Endothelial cell of hepatic sinusoid (primary cell): ENCODE data around the gene TSPAN18.

Source experiments
- in situ Hi-C: cut with HindIII; loops from 2 replicates; pipeline ENCODE4 v1.10.0; 2017; ENCODE audit warnings: low sequenced_read_pairs

Gene TSPAN18

DNA sequence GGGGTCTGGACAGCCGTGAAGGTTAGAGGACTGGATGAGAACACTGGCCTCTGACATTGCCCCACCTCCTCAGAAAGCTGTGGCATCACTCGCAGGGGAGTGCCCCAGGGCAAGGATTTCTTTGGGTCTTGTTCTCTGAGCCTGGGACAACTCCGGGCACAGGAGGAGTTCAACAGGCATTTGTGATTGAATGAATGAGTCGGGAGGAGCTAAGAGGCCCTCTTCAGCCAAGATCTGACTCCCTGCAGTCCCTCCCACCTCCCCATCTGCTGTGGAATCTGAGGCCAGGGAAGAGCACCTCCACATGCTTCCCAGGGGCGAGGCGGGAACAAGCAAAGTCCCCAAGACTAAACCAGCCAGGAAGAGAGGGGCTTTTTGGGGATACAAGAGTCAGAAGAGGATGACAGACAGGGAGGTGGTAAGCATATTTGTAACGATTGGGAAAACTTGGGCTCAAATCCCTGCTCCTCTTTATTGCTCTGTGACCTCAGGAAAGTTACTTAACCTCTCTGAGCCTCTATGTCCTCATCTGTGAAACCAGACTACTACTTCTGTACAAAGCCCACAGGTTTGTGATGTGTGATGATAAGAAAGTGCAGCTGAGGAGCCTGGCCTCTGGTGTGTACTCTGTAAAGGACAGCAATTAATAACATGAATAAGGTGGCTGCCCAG is 217.6 kb downstream of the TSPAN18 start:
- in situ Hi-C loops: loop anchor here (25.0 kb wide), 1 partner anchor 393 kb away; no protein-coding TSS in a partner anchor

DNA sequence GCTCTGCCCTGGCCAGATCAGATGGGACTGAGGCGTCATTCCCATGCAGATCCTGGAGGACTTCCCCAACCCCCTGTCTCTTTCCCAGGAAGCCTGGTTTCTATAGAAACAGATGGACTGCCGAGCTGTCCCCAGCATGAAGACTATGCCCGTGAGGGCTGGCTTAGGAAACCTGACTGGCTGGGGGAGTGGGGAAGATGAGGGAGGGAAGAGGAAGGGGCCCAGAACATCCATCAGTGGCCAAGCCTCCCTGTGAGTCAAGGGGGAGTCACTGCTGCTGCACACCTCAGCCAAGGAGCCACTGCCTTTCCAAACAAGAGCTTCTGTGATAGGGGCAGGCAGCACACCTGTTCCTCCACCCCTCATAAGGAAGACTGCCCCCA is 218.1 kb downstream of the TSPAN18 start:
- in situ Hi-C loops: loop anchor here (25.0 kb wide), 1 partner anchor 392 kb away; no protein-coding TSS in a partner anchor

DNA sequence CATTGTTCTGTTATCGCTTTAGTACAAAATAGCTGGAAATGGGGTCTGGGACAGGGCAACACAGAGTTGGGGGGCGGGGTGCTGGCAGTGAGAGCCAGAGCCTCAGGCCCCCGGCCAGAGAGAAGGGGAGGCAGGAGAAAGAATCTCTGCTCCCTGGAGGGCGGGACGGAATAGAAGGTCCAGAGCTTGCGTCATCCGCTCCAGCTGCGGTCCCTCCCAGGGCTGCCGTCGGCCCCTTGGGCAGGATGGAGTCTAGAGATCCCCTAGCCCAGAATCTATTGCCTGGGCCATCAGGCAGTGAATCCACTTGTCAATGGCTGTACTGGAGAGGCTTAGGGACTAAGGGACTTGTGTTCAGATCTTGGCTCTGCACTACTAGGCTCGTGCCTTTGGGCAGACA is 218.9 kb downstream of the TSPAN18 start:
- in situ Hi-C loops: loop anchor here (25.0 kb wide), 1 partner anchor 392 kb away; no protein-coding TSS in a partner anchor

DNA sequence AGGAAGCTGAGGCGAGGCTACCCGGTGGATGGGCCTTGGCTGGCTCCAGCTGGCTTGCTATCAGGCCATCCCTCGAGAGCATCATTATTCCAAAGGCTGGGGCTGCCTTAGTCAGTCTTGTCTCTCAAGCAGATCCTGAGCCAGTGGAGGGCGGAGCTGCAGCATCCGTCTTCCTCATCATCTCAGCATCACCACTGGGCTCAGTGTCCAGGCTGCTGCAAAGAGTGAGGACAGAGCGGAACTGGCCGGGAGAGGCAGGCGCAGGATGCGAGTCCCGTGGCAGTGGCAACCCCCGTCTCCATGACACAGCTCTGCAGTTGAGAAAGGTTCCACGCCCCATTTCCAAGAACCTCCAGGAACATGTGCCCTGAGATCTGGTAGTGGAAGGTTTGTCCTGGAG is 219.5 kb downstream of the TSPAN18 start:
- in situ Hi-C loops: loop anchor here (25.0 kb wide), 1 partner anchor 391 kb away; no protein-coding TSS in a partner anchor

DNA sequence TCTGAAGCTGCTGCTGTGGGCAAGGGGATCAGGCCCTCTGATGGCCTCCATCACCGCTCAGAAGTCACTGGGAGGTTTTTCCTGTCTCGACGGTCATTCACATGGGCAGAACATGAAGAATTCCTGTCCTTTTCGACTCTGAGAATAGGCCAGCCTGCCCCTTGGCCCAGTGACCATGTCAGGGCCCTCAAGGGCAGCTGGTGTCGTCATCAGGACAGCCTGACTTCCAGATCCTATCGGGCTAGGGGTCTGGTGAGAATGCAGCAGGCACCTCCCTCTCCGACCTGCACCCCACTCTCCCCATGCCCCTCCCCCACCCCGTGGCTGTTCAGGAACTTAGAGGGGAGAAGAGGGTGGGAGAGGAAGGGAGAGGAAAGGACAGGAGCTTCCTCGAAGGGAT is 220.4 kb downstream of the TSPAN18 start:
- in situ Hi-C loops: loop anchor here (25.0 kb wide), 1 partner anchor 390 kb away; no protein-coding TSS in a partner anchor

DNA sequence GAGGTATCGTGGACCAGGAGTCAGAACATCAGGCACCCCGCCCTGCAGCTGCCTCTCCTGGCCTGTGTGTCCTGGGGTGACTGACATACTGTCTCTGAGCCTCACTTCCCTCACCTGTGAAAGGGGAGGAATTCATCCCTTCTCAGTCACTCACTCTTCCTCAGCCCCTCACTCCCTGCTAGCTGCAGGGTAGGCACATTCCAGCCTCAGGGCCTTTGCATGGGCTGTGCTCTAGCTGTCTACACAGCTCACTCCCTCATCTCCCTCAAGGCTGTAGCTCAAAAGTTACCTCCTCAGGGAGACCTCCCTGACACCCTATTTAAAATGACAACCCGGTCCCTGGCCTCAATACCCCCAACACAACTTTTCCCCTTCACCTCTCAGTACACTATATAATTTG is 221.4 kb downstream of the TSPAN18 start:
- in situ Hi-C loops: loop anchor here (25.0 kb wide), 1 partner anchor 389 kb away; no protein-coding TSS in a partner anchor

DNA sequence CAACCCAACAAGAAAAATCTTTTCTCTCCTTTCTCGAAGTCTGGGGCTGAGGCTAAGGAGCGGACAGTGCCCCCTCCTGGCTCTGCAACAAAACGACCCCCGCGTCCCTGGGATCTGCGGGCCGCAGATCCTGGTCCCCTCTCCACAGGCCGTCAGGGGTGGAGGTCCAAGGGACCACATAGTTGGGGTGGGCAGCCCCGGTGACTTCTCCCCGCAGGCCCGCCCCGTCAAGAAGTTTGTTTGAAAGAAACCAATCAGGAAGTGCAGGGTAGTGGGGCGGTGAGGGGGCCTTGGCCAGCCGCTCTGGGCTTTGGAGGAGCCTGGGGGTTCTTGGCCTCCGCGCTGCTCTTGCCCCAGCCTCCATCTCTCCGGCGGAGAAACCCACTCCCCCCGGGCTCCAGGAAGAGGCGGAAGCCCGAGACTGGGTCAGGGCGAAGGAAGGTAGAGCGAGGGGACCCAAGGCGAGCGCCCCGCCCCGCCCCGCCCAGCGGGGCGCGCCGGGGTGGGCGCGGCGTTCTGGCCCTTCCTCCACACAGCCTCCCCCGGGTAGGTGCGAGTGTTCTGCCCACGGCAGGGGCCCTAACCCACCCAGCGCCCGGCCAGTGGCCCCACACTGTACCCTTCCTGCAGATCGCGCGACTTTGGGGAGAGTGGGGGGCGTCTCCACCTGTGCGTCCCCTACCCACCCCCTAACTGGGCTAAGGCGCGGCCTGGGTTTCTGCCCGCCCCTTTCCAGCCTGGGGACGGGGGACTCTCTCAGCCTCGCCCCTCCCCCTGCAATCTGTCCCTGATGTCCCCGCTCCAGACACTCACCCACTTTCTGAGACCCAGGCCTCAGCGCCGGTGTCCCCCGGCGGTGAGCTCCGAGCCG is 222.6 kb downstream of the TSPAN18 start:
- in situ Hi-C loops: loop anchor here (25.0 kb wide), 1 partner anchor 388 kb away; no protein-coding TSS in a partner anchor

DNA sequence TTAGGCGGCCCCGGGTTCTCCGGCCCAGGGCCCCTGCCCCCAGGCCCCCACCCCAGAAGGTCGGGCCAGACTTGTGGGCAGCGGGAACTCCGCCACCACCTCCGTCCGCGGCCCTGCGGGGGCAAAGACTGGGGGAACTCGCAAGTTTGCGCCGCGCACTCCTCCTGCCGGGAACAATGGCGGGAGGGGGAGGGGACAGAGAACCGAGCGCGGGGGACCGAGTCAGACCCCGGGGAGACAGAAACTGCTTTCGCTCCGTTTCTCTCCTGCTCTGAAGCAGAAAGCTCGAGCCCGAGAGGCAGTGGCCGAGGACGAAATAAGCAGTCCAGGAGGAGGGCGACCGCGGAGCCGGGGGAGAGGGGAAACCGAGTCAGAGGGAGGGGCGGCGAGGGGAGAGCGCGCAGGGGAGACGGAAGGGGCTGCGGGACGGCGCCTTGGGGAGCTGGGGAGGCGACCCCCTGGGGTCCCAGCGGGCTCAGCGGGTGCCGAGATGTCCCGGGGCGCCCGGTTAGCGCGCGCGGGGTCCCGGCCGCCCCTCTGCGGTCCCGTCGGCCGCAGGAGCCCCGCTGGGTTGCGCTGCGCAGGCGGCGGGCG is 223.4 kb downstream of the TSPAN18 start:
- in situ Hi-C loops: no loop called here

DNA sequence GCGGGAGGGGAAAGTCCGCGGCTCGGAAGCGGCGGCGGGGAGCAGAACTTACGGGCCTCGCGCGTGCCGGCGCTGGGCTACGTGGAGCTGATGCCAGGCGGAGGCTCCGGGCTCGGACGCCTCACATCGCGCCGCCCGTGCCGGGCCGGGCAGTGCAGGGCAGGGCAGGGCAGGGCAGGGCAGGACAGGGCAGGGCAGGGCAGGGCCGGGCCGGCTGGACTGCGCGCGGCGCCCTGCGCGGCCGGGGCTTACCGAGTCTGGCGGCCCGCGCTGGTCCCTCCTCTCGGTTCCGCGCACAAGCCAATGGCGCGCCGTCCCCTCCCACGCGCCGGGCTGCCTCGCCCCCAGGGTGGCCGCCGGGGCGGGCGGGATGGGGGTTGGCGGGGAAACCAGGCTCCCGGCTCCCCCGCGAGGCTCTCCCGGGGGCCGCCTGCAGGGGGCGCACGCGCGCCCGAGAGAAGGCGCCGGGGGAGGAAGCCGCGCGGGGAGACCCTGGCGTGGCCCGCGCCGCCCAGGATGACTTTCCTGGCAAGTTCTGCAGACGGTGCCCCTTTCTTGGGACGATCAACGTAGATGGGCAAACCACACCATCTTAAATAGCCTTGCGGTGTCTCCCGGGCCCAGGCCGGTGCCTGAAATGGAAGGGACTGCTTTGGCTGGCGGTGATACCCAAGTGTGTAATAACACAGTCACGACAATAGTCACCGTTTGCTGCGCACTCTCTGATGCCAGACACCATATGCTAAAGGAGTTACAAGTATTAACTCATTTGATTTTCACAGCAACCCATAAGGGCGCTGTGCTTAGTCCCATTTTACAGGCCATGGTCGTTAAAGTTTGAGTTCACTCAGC is 224.1 kb downstream of the TSPAN18 start, which contains the start of gene TP53I11:
Gene TP53I11, minus strand, starts transcription at position 259 of the 852 bp plus-strand sequence. CDS start 12,548 bp downstream, outside the sequence.
- in situ Hi-C loops: no loop called here

DNA sequence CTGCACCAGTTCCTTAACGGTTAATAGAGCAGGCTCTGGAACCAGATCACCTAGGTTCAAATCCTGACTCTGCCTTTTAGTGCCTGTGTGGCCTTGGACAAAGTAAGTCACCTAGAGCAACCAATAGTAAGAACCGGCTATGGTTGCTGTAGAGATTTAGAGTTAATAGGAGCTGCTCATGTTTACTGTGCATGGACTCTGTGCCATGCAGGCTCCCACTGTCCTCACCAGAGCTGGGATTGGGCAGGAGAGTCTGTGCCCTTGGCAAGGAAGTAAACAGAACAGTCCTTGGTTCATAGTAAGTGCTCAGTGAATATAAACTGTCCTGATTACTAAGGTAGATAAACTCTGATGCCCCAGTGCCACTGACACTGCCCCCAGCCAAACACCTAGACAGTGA is 225.3 kb downstream of the TSPAN18 start:
- in situ Hi-C loops: no loop called here

DNA sequence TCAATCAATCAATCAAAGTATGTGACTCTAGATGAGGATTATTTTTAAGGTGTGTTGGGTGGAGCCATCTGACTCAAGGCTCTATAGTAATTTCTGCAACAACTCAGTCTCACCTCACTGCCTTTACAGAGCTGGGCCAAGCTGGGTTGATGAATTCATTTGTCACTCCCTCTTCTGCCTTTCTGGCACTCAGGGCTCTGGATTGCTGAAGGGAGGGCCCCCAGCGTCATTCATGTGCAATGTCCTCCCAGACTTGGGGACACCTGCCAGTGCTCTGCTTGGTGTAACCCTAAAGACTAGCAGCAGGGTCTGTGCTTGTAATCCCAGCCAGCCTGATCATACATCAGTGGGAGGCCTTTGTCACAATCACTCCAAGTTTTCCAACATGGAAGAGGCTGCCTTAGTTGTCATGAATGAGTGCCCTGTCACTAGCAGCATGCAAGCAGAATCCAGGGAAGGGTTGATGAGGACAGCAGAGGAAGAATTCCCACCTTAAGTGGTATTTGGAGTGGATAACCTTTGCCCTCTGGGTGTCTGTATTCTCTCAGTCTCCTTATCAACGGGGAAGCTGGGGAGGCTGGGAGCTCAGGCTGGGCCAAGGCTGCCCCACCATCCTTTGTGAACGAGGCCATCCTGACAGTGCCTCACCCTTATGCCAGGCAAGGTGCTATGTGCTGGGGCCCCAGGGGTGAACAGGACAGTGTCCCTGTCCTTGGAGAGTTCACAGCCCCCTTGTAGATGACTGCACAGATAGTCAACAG is 225.9 kb downstream of the TSPAN18 start:
- in situ Hi-C loops: no loop called here

DNA sequence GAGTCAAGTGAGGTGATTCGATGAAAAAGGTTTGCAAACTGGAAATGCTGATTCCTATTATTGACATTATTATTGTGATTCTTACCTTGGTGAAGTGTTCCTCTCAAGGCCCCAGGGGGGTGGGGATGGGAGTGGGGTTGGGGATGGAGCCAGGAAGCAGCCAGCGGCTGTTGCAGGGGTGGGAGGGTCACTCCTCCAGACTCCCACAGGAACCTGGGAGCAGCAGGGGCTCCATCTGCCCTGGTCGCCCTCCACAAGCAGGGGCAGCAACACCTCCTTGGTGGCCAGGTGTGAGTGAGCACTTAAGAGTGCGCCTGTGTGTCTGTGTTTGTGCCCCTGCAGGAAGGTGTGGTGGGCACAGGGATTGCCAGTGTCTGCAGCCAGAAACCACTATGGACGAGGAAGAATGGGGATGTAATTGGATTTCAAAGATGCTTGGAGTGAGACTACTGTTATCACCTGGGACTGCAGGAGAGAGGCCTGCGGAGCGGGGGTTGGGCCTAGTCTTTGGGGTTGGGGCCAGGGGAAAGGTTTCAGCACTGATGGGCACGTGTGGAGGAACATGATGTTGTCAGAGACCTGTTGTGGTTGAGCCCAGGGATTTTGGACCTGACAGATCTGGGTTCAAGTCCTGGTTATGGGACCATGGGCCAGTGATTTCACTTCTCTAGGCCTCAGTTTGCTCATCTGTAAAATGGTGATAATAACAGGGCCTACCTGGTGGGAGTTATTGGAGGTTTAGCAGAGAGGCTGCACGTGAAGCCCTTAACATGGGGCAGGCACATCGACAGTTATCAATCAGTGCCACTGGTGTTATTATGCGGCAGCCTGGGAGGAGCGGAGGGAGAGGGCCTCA is 227.5 kb downstream of the TSPAN18 start:
- in situ Hi-C loops: no loop called here

DNA sequence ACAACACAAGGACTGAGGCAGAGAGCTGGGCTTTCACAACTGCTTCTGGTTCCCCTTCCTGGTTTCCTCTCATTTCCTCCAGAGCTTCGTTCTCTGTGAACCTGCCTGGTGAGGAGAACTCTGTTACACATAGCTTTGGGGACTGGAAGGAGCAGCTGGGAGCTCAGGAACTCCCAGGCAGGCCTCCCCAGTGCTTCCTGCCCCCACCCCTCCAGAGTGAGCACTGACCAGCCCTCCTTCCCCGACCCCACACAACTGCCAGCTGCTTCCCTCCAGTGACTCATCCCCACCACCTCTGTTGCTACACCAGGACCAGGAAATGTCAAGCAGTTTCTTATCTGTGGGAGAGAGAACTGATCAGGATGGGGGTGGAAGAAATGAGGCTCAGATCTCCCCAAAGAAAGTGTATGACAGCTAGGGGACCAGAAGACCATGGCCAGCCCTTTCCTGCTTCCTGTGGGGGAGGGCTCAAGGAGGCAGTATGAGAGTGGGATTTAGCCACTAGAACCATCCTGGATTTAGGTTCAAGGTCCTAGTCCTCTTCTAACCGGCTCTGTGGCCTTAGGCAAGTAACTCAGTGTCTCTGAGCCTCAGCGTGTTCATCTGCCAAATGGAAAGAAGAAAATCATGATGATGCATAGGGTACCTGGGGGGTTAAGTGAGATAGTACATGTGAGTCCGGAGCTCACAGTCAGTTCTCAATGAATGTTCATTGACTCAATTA is 228.4 kb downstream of the TSPAN18 start:
- in situ Hi-C loops: no loop called here

DNA sequence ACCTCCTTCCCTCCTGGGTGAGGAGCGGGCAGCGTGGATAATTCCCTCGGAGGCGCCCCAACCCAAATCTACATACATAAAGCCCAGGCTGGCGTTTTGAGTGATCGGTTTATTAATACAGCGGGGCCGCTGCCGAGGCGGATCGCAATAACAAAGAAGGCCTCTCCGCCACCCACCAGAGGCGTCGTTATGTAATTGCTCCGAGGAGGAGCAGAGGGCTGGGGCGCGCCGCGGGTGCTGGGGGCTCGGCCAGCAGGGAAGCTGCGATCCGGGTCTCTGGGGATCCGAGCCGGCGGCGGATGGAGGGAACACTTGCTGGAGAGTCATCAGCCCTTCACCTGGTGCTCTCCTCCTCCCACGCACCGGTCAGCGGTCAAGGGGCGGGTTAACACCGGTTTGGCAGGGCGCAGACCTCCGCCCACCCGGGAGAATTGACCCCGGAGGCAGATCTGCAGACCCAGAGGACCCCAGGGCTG is 230.3 kb downstream of the TSPAN18 start:
- in situ Hi-C loops: no loop called here

DNA sequence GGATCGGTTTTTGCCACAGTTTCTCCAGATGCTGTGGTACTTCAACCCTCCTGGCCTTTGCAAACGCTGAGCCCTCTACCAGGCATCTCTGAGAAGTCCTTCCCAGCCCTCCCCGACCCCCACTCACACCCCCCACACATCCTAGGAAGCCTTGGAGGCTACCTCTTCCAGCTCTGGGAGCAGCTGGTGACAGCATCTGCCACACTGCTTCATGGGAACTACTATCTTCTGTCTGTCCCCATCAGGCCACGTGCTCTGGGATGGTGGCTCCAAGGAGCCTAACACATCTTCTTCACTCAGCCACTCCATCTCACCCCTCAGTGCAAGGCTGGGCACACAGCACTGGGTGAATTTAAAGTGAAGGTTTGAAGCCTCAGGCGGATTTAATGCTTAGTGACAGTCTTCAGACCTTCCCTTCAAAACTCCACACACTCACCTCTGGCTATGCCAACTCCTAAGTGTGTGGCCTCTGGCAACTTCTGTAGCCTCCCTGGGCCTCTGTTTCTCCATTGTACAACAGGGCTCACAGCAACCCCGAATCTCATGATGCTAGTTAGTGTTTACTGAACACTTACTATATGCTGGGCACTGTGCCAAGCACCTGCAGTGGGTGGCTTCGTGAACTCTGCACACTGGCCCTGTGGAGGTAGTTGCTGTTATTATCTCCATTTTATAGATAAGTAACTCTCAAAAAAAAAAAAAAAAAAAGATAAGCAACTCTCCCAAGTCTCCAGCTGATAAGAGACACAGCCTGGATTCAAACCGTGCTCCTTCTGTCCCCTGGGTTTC is 231.2 kb downstream of the TSPAN18 start:
- in situ Hi-C loops: no loop called here

DNA sequence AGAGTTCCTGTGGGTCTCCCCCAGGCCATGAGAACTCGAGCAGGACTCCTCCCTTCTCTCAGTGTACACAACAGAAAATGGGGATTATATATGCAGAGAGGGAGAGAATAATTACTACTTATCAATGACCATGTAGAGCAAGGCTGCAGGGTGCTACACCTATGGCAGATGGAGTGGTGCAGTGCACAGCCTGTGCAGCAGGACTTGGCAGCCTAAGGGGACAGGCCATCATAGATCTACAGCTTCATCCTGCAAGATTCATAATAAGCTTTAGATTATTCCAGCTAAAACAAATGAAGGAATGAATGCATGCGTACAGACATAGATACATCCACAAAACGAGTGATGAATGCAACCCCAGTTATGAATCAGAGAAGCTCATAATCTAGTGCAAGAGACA is 232.3 kb downstream of the TSPAN18 start:
- in situ Hi-C loops: no loop called here

DNA sequence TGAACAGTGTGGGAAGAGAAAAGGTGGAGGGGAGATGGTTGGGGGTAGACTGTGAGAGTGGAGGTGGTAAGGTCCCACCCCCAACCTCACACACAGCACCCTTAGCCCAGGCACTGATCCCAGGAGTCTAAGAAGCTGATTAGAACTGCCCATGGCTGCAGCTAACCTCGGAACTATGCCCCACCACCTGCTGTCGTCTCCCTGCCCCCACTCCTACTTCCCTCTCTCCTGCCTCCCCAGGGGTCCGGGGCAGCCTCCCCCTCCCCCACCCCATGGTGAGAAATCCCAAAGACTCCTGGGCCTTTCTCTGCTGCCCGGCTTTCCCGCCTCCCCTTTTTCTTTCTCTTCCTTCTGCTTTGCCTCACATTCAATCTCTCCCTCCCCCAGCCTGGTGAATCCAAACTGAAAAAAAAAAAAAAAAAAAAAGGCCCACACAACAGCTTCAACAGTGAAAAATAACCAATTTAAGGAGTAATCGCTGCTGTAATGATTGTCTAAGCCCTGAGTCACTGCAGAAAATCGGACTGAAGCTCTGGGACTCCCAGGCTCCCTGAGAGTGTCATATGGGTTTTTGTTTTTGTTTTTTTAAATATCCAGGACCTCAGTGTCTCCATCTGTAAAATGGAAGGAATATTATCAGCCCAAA is 233.6 kb downstream of the TSPAN18 start:
- in situ Hi-C loops: no loop called here
